ENCODE measurements around the gene KPNA1.
"Not testable (repeated sequence)": the region's sequence is repeated elsewhere in the genome, so short reads cannot be mapped to it uniquely, and the experiment has no call there.

Gene KPNA1

GRCh38 chr3:122469659-122470058, 45.1 kb downstream of the KPNA1 start:
- no peak for DNase-seq

GRCh38 chr3:122468896-122469533, 45.7 kb downstream of the KPNA1 start:
- DNase-seq: no peak

GRCh38 chr3:122466701-122467240, 48.0 kb downstream of the KPNA1 start:
- no peak for DNase-seq

GRCh38 chr3:122464659-122465058, 50.1 kb downstream of the KPNA1 start:
- DNase-seq: no peak

GRCh38 chr3:122462406-122462805, 52.3 kb downstream of the KPNA1 start:
- no peak for DNase-seq

GRCh38 chr3:122461806-122462205, 52.9 kb downstream of the KPNA1 start:
- no peak for DNase-seq

- DNase-seq: peak; percentile 8
These were observed 55.7 kb downstream of the KPNA1 start for GRCh38 chr3:122458992-122459391.

- DNase-seq: no peak
These were observed 57.0 kb downstream of the KPNA1 start for GRCh38 chr3:122457706-122458105.

- DNase-seq: no peak
These were observed 58.7 kb downstream of the KPNA1 start for GRCh38 chr3:122456074-122456473.

- DNase-seq: no peak
These were observed 63.4 kb downstream of the KPNA1 start for GRCh38 chr3:122451371-122451770.

- DNase-seq: not testable (repeated sequence)
These were observed 66.5 kb downstream of the KPNA1 start for GRCh38 chr3:122448218-122448617.

- not testable (repeated sequence) for DNase-seq
These were observed 70.2 kb downstream of the KPNA1 start for GRCh38 chr3:122444491-122444887.

- peak; percentile 7 for DNase-seq
These were observed 70.8 kb downstream of the KPNA1 start for GRCh38 chr3:122443762-122444490.

- no peak for DNase-seq
These were observed 71.6 kb downstream of the KPNA1 start for GRCh38 chr3:122443090-122443489.

- no peak for DNase-seq
These were observed 78.8 kb downstream of the KPNA1 start for GRCh38 chr3:122435950-122436349.

- peak; percentile 3 for DNase-seq
These were observed 84.4 kb downstream of the KPNA1 start for GRCh38 chr3:122430371-122430770.

GRCh38 chr3:122427857-122428471, 86.8 kb downstream of the KPNA1 start:
- DNase-seq: no peak

- no peak for DNase-seq
These were observed 92.9 kb downstream of the KPNA1 start for GRCh38 chr3:122421836-122422235.

- no peak for DNase-seq
These were observed 93.6 kb downstream of the KPNA1 start for GRCh38 chr3:122421101-122421500.

- DNase-seq: no peak
These were observed 97.8 kb downstream of the KPNA1 start for GRCh38 chr3:122416966-122417365.

GRCh38 chr3:122415762-122416654, 98.7 kb downstream of the KPNA1 start, which contains the start of gene WDR5B:
Gene WDR5B (minus strand): TSS chr3:122416062. CDS start chr3:122415528, 534 bp downstream.
- DNase-seq: no peak

GRCh38 chr3:122415104-122415744, 99.5 kb downstream of the KPNA1 start:
- DNase-seq: no peak
